ENCODE results near the gene SURF4.

Gene SURF4

DNA sequence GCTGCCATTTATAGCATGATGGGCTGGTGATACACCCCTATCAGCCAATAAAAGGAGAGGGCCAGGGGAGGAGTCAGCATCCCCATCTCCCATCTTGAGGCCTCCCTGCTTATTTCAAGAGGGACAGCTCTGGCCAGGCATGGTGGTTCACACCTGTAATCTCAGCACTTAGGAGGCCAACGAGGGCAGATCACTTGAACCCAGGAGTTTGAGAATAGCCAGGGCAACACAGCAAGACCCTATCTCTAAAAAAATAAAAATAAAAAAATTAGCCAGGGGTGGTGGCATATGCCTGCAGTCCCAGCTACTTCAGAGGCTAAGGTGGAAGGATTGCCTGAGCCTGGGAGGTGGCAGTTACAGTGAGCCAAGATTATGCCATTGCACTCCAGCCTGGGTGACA, 32.2 kb upstream of the SURF4 start:
- H3K36me3 ChIP-seq (ENCODE audit: control insufficient read depth, insufficient read depth, low read length): peaks cover 83% of the 10 kb centered on the region
- no peaks in the 10 kb centered on the region for H3K9me3 ChIP-seq (ENCODE audit: control insufficient read depth, insufficient read depth, low read depth, low read length)
- no peaks in the 10 kb centered on the region for H3K27me3 ChIP-seq (ENCODE audit: control insufficient read depth, insufficient read depth, low read length)
- no peaks in the 10 kb centered on the region for H3K4me1 ChIP-seq (ENCODE audit: control insufficient read depth, insufficient read depth, low read length)
- H3K4me3 ChIP-seq (ENCODE audit: low read depth, low read length): no peak overlapping the region
- no peak overlapping the region for H3K27ac ChIP-seq (ENCODE audit: low read depth, low read length)
- no peak overlapping the region for H3K9ac ChIP-seq (ENCODE audit: low read length)

- H3K4me3 ChIP-seq (ENCODE audit: low read depth, low read length): no peak overlapping the region
- no peaks in the 10 kb centered on the region for H3K27me3 ChIP-seq (ENCODE audit: control insufficient read depth, insufficient read depth, low read length)
- H3K4me1 ChIP-seq (ENCODE audit: control insufficient read depth, insufficient read depth, low read length): no peaks in the 10 kb centered on the region
- no peaks in the 10 kb centered on the region for H3K9me3 ChIP-seq (ENCODE audit: control insufficient read depth, insufficient read depth, low read depth, low read length)
- H3K36me3 ChIP-seq (ENCODE audit: control insufficient read depth, insufficient read depth, low read length): peaks cover 70% of the 10 kb centered on the region
- no peak overlapping the region for H3K27ac ChIP-seq (ENCODE audit: low read depth, low read length)
- no peak overlapping the region for H3K9ac ChIP-seq (ENCODE audit: low read length)
Observed at GRCh38 chr9:133406480-133407307, 30.8 kb upstream of the SURF4 start.

- H3K27ac ChIP-seq (ENCODE audit: low read depth, low read length): no peak overlapping the region
- peaks cover 63% of the 10 kb centered on the region for H3K36me3 ChIP-seq (ENCODE audit: control insufficient read depth, insufficient read depth, low read length)
- no peaks in the 10 kb centered on the region for H3K27me3 ChIP-seq (ENCODE audit: control insufficient read depth, insufficient read depth, low read length)
- no peaks in the 10 kb centered on the region for H3K4me1 ChIP-seq (ENCODE audit: control insufficient read depth, insufficient read depth, low read length)
- no peaks in the 10 kb centered on the region for H3K9me3 ChIP-seq (ENCODE audit: control insufficient read depth, insufficient read depth, low read depth, low read length)
- no peak overlapping the region for H3K9ac ChIP-seq (ENCODE audit: low read length)
- H3K4me3 ChIP-seq (ENCODE audit: low read depth, low read length): no peak overlapping the region
Observed at GRCh38 chr9:133405508-133406438, 29.9 kb upstream of the SURF4 start.

DNA sequence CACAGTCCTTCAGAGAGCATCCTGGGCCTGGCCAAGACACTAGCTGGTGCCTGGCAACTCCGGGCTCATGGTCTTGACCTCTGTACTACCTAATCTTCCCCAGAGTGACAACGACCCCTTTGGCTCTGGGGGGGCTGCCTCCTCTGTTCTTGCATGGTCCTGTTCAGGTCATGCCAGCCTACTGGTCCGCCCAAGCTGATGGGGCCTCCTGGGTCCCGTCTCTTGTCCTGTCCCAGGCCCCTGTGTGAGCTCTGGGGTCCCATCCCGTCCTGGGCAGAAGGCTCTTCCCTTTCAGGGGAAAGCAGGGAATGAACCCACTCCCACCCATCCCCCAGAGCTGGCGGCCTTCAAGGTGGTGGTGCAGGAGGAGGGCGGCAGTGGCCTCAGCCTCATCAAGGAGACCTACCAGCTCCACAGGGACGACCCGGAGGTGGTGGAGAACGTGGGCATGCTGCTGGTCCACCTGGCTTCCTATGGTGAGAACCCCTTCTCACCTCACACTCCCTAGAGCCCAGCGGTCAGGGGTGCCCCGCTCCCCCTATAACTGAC, 28.7 kb upstream of the SURF4 start:
- H3K4me1 ChIP-seq (ENCODE audit: control insufficient read depth, insufficient read depth, low read length): no peaks in the 10 kb centered on the region
- no peak overlapping the region for H3K9ac ChIP-seq (ENCODE audit: low read length)
- no peaks in the 10 kb centered on the region for H3K27me3 ChIP-seq (ENCODE audit: control insufficient read depth, insufficient read depth, low read length)
- H3K4me3 ChIP-seq (ENCODE audit: low read depth, low read length): no peak overlapping the region
- H3K36me3 ChIP-seq (ENCODE audit: control insufficient read depth, insufficient read depth, low read length): peaks cover 51% of the 10 kb centered on the region
- H3K27ac ChIP-seq (ENCODE audit: low read depth, low read length): no peak overlapping the region
- no peaks in the 10 kb centered on the region for H3K9me3 ChIP-seq (ENCODE audit: control insufficient read depth, insufficient read depth, low read depth, low read length)

GRCh38 chr9:133403766-133404453, 28.1 kb upstream of the SURF4 start:
- Histone ChIP-seq H3K9ac (ENCODE audit: low read length) (no peak overlapping the region), H3K27me3 (ENCODE audit: control insufficient read depth, insufficient read depth, low read length) (no peaks in the 10 kb centered on the region), H3K4me3 (ENCODE audit: low read depth, low read length) (no peak overlapping the region), H3K27ac (ENCODE audit: low read depth, low read length) (no peak overlapping the region), H3K36me3 (ENCODE audit: control insufficient read depth, insufficient read depth, low read length) (peaks cover 46% of the 10 kb centered on the region), H3K4me1 (ENCODE audit: control insufficient read depth, insufficient read depth, low read length) (no peaks in the 10 kb centered on the region), H3K9me3 (ENCODE audit: control insufficient read depth, insufficient read depth, low read depth, low read length) (no peaks in the 10 kb centered on the region)

DNA sequence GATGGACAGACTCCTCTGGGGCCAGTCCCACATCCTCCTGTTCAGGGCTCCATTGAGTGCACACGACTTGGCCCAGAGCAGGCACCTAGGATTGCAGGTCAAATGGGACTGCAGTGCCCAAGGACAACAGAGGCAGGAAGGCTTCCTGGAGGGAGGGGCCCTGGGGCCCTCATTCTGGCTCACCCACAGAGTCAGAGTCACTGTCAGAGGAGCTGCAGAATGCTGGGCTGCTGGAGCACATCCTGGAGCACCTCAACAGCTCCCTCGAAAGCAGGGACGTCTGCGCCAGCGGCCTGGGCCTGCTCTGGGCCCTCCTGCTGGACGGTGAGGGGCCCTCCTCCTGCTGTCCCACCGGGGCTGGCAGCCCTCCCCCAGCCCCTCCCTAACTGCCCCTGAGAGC, 26.8 kb upstream of the SURF4 start:
- H3K4me1 ChIP-seq (ENCODE audit: control insufficient read depth, insufficient read depth, low read length): no peaks in the 10 kb centered on the region
- H3K27me3 ChIP-seq (ENCODE audit: control insufficient read depth, insufficient read depth, low read length): no peaks in the 10 kb centered on the region
- H3K36me3 ChIP-seq (ENCODE audit: control insufficient read depth, insufficient read depth, low read length): peaks cover 34% of the 10 kb centered on the region
- no peak overlapping the region for H3K4me3 ChIP-seq (ENCODE audit: low read depth, low read length)
- H3K9ac ChIP-seq (ENCODE audit: low read length): no peak overlapping the region
- H3K9me3 ChIP-seq (ENCODE audit: control insufficient read depth, insufficient read depth, low read depth, low read length): no peaks in the 10 kb centered on the region
- no peak overlapping the region for H3K27ac ChIP-seq (ENCODE audit: low read depth, low read length)

- Histone ChIP-seq H3K4me3 (ENCODE audit: low read depth, low read length) (no peak overlapping the region), H3K27me3 (ENCODE audit: control insufficient read depth, insufficient read depth, low read length) (no peaks in the 10 kb centered on the region), H3K27ac (ENCODE audit: low read depth, low read length) (no peak overlapping the region), H3K36me3 (ENCODE audit: control insufficient read depth, insufficient read depth, low read length) (peaks cover 25% of the 10 kb centered on the region), H3K4me1 (ENCODE audit: control insufficient read depth, insufficient read depth, low read length) (no peaks in the 10 kb centered on the region), H3K9me3 (ENCODE audit: control insufficient read depth, insufficient read depth, low read depth, low read length) (no peaks in the 10 kb centered on the region), H3K9ac (ENCODE audit: low read length) (no peak overlapping the region)
Observed at GRCh38 chr9:133401588-133401987, 25.7 kb upstream of the SURF4 start.

GRCh38 chr9:133400292-133400691, 24.4 kb upstream of the SURF4 start:
- H3K27me3 ChIP-seq (ENCODE audit: control insufficient read depth, insufficient read depth, low read length): no peaks in the 10 kb centered on the region
- H3K36me3 ChIP-seq (ENCODE audit: control insufficient read depth, insufficient read depth, low read length): peaks cover 12% of the 10 kb centered on the region
- H3K4me3 ChIP-seq (ENCODE audit: low read depth, low read length): no peak overlapping the region
- H3K4me1 ChIP-seq (ENCODE audit: control insufficient read depth, insufficient read depth, low read length): no peaks in the 10 kb centered on the region
- H3K9me3 ChIP-seq (ENCODE audit: control insufficient read depth, insufficient read depth, low read depth, low read length): no peaks in the 10 kb centered on the region
- no peak overlapping the region for H3K27ac ChIP-seq (ENCODE audit: low read depth, low read length)
- H3K9ac ChIP-seq (ENCODE audit: low read length): no peak overlapping the region

GRCh38 chr9:133397895-133398294, 22.0 kb upstream of the SURF4 start:
- Histone ChIP-seq H3K27me3 (ENCODE audit: control insufficient read depth, insufficient read depth, low read length) (peaks cover 5% of the 10 kb centered on the region; the same call in 1 of the 2 replicates), H3K27ac (ENCODE audit: low read depth, low read length) (no peak overlapping the region), H3K4me1 (ENCODE audit: control insufficient read depth, insufficient read depth, low read length) (no peaks in the 10 kb centered on the region), H3K36me3 (ENCODE audit: control insufficient read depth, insufficient read depth, low read length) (no peaks in the 10 kb centered on the region), H3K9ac (ENCODE audit: low read length) (no peak overlapping the region), H3K4me3 (ENCODE audit: low read depth, low read length) (no peak overlapping the region), H3K9me3 (ENCODE audit: control insufficient read depth, insufficient read depth, low read depth, low read length) (no peaks in the 10 kb centered on the region)

DNA sequence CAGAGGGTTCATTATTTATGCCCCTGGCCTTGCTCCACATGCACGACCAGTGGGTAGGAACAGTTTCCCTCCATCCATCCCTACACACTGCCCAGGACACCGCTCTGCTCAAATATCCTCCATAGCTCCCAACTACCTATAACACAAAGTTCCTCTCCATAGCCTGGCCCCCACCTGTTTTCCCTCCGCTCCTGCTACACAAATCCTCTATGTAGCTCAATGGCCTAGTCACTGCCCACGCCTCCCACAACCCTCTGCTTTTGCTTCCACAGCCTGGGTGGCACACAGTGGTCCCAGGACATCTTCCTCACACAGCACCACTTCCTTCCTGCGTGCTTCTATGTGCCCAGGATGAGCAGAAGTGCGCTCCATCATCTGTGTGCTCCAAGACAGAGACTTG, 21.5 kb upstream of the SURF4 start:
- H3K9ac ChIP-seq (ENCODE audit: low read length): no peak overlapping the region
- no peaks in the 10 kb centered on the region for H3K36me3 ChIP-seq (ENCODE audit: control insufficient read depth, insufficient read depth, low read length)
- H3K27ac ChIP-seq (ENCODE audit: low read depth, low read length): no peak overlapping the region
- no peaks in the 10 kb centered on the region for H3K4me1 ChIP-seq (ENCODE audit: control insufficient read depth, insufficient read depth, low read length)
- H3K4me3 ChIP-seq (ENCODE audit: low read depth, low read length): no peak overlapping the region
- H3K9me3 ChIP-seq (ENCODE audit: control insufficient read depth, insufficient read depth, low read depth, low read length): no peaks in the 10 kb centered on the region
- H3K27me3 ChIP-seq (ENCODE audit: control insufficient read depth, insufficient read depth, low read length): peaks cover 5% of the 10 kb centered on the region; the same call in 1 of the 2 replicates

All from HUES6 (cell line).